ENCODE data around the gene ECE1.

- TF ChIP-seq GABPA (IDR thresholded peaks at IDR 0.05; ENCODE audit: low read depth) (no peak), CTCF (IDR thresholded peaks at IDR 0.05; ENCODE audit: insufficient read depth, low read length) (no peak), POLR2AphosphoS5 (IDR thresholded peaks at IDR 0.05; ENCODE audit: low read depth) (no peak), SPI1 (IDR thresholded peaks at IDR 0.05; ENCODE audit: borderline replicate concordance, low read depth) (no peak)
- TF ChIP-seq, protein P1, sequence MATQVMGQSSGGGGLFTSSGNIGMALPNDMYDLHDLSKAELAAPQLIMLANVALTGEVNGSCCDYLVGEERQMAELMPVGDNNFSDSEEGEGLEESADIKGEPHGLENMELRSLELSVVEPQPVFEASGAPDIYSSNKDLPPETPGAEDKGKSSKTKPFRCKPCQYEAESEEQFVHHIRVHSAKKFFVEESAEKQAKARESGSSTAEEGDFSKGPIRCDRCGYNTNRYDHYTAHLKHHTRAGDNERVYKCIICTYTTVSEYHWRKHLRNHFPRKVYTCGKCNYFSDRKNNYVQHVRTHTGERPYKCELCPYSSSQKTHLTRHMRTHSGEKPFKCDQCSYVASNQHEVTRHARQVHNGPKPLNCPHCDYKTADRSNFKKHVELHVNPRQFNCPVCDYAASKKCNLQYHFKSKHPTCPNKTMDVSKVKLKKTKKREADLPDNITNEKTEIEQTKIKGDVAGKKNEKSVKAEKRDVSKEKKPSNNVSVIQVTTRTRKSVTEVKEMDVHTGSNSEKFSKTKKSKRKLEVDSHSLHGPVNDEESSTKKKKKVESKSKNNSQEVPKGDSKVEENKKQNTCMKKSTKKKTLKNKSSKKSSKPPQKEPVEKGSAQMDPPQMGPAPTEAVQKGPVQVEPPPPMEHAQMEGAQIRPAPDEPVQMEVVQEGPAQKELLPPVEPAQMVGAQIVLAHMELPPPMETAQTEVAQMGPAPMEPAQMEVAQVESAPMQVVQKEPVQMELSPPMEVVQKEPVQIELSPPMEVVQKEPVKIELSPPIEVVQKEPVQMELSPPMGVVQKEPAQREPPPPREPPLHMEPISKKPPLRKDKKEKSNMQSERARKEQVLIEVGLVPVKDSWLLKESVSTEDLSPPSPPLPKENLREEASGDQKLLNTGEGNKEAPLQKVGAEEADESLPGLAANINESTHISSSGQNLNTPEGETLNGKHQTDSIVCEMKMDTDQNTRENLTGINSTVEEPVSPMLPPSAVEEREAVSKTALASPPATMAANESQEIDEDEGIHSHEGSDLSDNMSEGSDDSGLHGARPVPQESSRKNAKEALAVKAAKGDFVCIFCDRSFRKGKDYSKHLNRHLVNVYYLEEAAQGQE (IDR thresholded peaks at IDR 0.05; ENCODE audit: insufficient replicate concordance, low read depth): no peak
Measured at GRCh38 chr1:21335088-21335691, 44.9 kb upstream of the ECE1 start.

Data from HL-60 (cell line).